NCI-H2227 (cell line): ENCODE results near the gene NFIL3.
A peak's percentile ranks its signal among the peaks of the same experiment; 100 is the strongest.

ENCODE experiments used
- DNase-seq: peaks from one replicate; lab custom pipeline; 2025; ENCODE audit not compliant: unreplicated experiment; lab: John Stamatoyannopoulos, UW

The NFIL3 gene

GRCh38 chr9:91361291-91362050 lies 62.2 kb downstream of the NFIL3 start, which contains the start of gene AUH:
TSS of gene AUH (minus strand) at chr9:91361918. CDS start at chr9:91361889, 29 bp downstream.
- peak; percentile 81 for DNase-seq

GRCh38 chr9:91360551-91361290 lies 62.9 kb downstream of the NFIL3 start:
- no peak for DNase-seq

GRCh38 chr9:91359734-91360470 lies 63.7 kb downstream of the NFIL3 start:
- DNase-seq = no peak

- DNase-seq = no peak
These were observed 64.5 kb downstream of the NFIL3 start for GRCh38 chr9:91359083-91359482.
